GM10847 (cell line): Measurements from ENCODE around the gene GREB1.

Experiments used
- POLR2A ChIP-seq: IDR thresholded peaks from 2 replicates; pipeline ENCODE4 v1.6.1; 2011; ENCODE audit not compliant: insufficient read length; ENCODE audit errors: extremely low read depth

The GREB1 gene

GRCh38 chr2:11505652-11506610, 27.9 kb upstream of the GREB1 start:
- no peak for TF ChIP-seq POLR2A

- no peak for TF ChIP-seq POLR2A
Observed at GRCh38 chr2:11506611-11506969, 27.3 kb upstream of the GREB1 start.

- TF ChIP-seq POLR2A = no peak
Observed at GRCh38 chr2:11507517-11507916, 26.3 kb upstream of the GREB1 start.

GRCh38 chr2:11508279-11508678, 25.6 kb upstream of the GREB1 start:
- no peak for TF ChIP-seq POLR2A

- TF ChIP-seq POLR2A = no peak
Observed at GRCh38 chr2:11509657-11510360, 24.0 kb upstream of the GREB1 start.

GRCh38 chr2:11512431-11512830, 21.4 kb upstream of the GREB1 start:
- no peak for TF ChIP-seq POLR2A

- no peak for TF ChIP-seq POLR2A
Observed at GRCh38 chr2:11513319-11513718, 20.5 kb upstream of the GREB1 start.

DNA sequence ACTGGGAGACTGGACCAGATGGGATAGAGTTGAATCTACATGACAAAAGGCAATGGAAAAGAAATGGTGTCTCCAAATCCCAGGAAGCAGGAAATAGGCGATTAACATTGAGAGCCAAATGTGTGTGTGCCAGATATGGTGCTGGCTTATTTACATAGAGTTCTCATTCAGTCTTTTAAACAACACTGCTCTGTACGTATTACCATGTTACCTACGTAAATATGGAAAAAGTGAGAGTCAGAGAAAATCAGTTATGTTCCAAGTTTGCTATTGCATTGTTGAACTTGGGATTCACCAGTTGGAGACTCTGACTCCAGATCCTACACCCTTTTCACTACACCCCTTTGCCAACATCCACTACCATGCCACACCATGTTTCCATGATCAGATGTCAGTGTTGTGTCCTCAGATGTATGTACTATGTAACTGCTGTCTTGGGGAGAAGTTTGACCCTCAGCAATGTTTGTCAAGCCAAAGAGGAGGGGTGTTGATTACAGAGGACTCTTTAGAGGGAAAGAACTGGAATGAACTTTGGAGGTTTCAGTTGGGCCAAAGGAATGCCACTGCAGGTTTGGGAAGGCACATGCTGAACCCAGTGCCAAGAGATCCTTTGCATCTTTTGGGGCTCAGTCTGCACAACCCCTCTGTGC, 19.6 kb upstream of the GREB1 start:
- no peak for TF ChIP-seq POLR2A

- TF ChIP-seq POLR2A = no peak
Observed at GRCh38 chr2:11514904-11515303, 18.9 kb upstream of the GREB1 start.

- no peak for TF ChIP-seq POLR2A
Observed at GRCh38 chr2:11515490-11515981, 18.3 kb upstream of the GREB1 start.

- no peak for TF ChIP-seq POLR2A
Observed at GRCh38 chr2:11516984-11517648, 16.7 kb upstream of the GREB1 start.

- TF ChIP-seq POLR2A = no peak
Observed at GRCh38 chr2:11517906-11518305, 15.9 kb upstream of the GREB1 start.

GRCh38 chr2:11520092-11520693, 13.7 kb upstream of the GREB1 start:
- no peak for TF ChIP-seq POLR2A

DNA sequence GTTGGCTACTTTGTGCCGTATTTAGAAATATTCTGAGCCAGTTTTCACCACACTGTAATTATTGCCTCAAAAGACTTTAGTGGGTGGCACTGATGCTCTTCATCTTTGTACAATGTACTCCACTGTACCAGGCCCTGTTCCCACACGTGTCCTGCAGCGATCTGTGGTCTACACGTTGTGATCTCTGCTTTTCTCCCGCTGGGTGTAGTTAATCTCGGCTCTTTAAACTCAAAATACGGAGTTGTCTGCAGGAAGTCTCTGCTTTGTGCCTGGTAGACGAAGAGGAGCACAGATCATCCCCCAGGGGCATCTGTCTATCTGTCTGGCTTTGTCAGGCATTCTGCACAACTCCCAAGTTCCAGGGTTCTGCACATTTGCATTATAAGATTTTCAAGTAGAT, 12.1 kb upstream of the GREB1 start:
- no peak for TF ChIP-seq POLR2A

DNA sequence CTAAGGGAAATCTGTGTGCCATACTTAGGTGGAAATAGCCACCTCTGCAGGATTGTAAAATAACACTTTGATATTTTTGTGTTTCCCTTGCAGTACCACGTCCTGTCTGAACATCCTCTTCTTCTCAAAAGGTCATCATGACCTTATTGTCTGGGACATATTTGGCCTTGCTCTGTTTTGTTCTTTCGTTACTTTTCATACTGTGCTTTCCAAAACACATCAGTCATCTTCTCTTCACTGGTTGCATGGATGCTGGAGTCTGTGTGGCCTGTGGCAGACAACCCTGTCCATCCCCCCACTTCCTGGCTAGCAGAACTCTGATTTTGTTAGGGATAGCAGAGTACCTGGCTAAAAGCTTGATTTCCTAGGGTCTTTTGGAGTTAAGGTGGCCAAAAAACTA, 9.4 kb upstream of the GREB1 start:
- no peak for TF ChIP-seq POLR2A
